SHP77 (cell line): Measurements from ENCODE around the gene LAMTOR4.

Source experiments
- DNase-seq, 2 experiments: peaks; one replicate each; lab custom pipeline; 2025; lab: John Stamatoyannopoulos, UW

LAMTOR4 gene

GRCh38 chr7:100148559-100149328, at the start of gene LAMTOR4:
TSS of gene LAMTOR4 (plus strand) at chr7:100148918. CDS start at chr7:100148973, 55 bp downstream.
- peak; percentile 98 for DNase-seq

- no peak for DNase-seq
Measured at GRCh38 chr7:100099452-100099851, 49.3 kb upstream of the LAMTOR4 start.

- DNase-seq: peak; percentile 84 to 89
Measured at GRCh38 chr7:100100420-100101015, 48.2 kb upstream of the LAMTOR4 start.

- DNase-seq: peak; percentile 93 to 95
Measured at GRCh38 chr7:100101016-100101862, 47.5 kb upstream of the LAMTOR4 start, which contains the start of the genes AP4M1 and MCM7. TSS of gene AP4M1 (plus strand) at chr7:100101643. CDS start at chr7:100101715, 72 bp downstream. TSS of gene MCM7 (minus strand) at chr7:100101397. CDS start at chr7:100101294, 103 bp downstream.

GRCh38 chr7:100102950-100103840, 45.5 kb upstream of the LAMTOR4 start:
- DNase-seq: no peak

GRCh38 chr7:100105534-100105933, 43.2 kb upstream of the LAMTOR4 start:
- DNase-seq: no peak

GRCh38 chr7:100106633-100107032, 42.1 kb upstream of the LAMTOR4 start:
- no peak for DNase-seq

GRCh38 chr7:100107125-100107737, 41.5 kb upstream of the LAMTOR4 start:
- no peak for DNase-seq

GRCh38 chr7:100107890-100108289, 40.8 kb upstream of the LAMTOR4 start:
- DNase-seq: no peak

- no peak for DNase-seq
Measured at GRCh38 chr7:100109521-100110163, 39.1 kb upstream of the LAMTOR4 start.

GRCh38 chr7:100111156-100111555, 37.6 kb upstream of the LAMTOR4 start:
- DNase-seq: no peak

GRCh38 chr7:100111914-100112313, 36.8 kb upstream of the LAMTOR4 start:
- DNase-seq: no peak

- no peak for DNase-seq
Measured at GRCh38 chr7:100115026-100115425, 33.7 kb upstream of the LAMTOR4 start.

GRCh38 chr7:100118388-100119071, 30.2 kb upstream of the LAMTOR4 start:
- DNase-seq: no peak

- peak; percentile 87 to 89 for DNase-seq
Measured at GRCh38 chr7:100119072-100119969, 29.4 kb upstream of the LAMTOR4 start, which contains the start of the genes CNPY4 and TAF6. TSS of gene CNPY4 (plus strand) at chr7:100119634. CDS start at chr7:100119745, 111 bp downstream. TSS of gene TAF6 (minus strand) at chr7:100119358. CDS start at chr7:100114209, 5,149 bp downstream.

- DNase-seq: peak; percentile 35 to 56
Measured at GRCh38 chr7:100119970-100120732, 28.6 kb upstream of the LAMTOR4 start.

GRCh38 chr7:100120733-100121036, 28.0 kb upstream of the LAMTOR4 start:
- DNase-seq: no peak

GRCh38 chr7:100122067-100122466, 26.7 kb upstream of the LAMTOR4 start:
- peak; percentile 92 to 93 for DNase-seq
